ENCODE results near the gene DAGLA.

DAGLA gene

DNA sequence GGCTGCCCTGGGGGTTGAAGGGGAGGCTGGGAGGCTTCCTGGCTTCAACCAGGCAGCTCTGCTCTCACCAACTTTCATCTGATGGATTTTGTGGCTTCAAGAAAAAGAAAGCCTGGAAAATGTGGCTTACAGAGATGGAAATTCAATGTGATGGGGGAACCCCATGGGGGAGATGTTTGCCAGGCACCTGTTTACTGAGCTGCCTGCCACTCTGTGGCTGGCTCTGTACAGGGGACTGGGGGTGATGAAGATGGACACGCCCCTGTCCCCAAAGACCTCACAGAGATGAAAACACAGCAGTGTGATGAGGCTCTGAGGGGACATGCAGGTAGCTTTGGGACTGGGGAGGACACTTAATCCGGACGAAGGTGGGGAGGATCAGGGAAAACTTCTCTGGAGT is 102.1 kb downstream of the DAGLA start:
- no peak overlapping the region for H3K9ac ChIP-seq (ENCODE audit: low read length)
- H3K36me3 ChIP-seq (ENCODE audit: insufficient read depth, low read length) = peaks cover 19% of the 10 kb centered on the region
- H2AFZ ChIP-seq (ENCODE audit: low read length) = no peak overlapping the region
- H3K27ac ChIP-seq (ENCODE audit: low read depth, low read length, poor library complexity, severe bottlenecking) = no peak overlapping the region
- no peaks in the 10 kb centered on the region for H3K9me2 ChIP-seq (ENCODE audit: low read depth, low read length)
- TF ChIP-seq, protein P1, sequence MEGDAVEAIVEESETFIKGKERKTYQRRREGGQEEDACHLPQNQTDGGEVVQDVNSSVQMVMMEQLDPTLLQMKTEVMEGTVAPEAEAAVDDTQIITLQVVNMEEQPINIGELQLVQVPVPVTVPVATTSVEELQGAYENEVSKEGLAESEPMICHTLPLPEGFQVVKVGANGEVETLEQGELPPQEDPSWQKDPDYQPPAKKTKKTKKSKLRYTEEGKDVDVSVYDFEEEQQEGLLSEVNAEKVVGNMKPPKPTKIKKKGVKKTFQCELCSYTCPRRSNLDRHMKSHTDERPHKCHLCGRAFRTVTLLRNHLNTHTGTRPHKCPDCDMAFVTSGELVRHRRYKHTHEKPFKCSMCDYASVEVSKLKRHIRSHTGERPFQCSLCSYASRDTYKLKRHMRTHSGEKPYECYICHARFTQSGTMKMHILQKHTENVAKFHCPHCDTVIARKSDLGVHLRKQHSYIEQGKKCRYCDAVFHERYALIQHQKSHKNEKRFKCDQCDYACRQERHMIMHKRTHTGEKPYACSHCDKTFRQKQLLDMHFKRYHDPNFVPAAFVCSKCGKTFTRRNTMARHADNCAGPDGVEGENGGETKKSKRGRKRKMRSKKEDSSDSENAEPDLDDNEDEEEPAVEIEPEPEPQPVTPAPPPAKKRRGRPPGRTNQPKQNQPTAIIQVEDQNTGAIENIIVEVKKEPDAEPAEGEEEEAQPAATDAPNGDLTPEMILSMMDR (IDR thresholded peaks at IDR 0.05; ENCODE audit: low read length) = no peak
- TF ChIP-seq EZH2 (IDR thresholded peaks at IDR 0.05; ENCODE audit: borderline replicate concordance, low read length) = no peak
- no peaks in the 10 kb centered on the region for H3K4me1 ChIP-seq (ENCODE audit: insufficient read depth, low read length, severe bottlenecking)
- no peaks in the 10 kb centered on the region for H3K9me3 ChIP-seq (ENCODE audit: low read length)
- no peaks in the 10 kb centered on the region for H3K79me2 ChIP-seq (ENCODE audit: insufficient read depth, low read length)
- H3F3A ChIP-seq (ENCODE audit: insufficient read depth, low read length) = no peaks in the 10 kb centered on the region
- no peak overlapping the region for H3K4me2 ChIP-seq (ENCODE audit: low read length)
- H3K4me3 ChIP-seq (ENCODE audit: low read depth, low read length, poor library complexity, severe bottlenecking) = no peak overlapping the region
- no peaks in the 10 kb centered on the region for H4K20me1 ChIP-seq (ENCODE audit: insufficient read depth, low read length)
- H3K27me3 ChIP-seq (ENCODE audit: insufficient read depth, low read length) = no peaks in the 10 kb centered on the region; the same call in 1 of the 2 replicates

DNA sequence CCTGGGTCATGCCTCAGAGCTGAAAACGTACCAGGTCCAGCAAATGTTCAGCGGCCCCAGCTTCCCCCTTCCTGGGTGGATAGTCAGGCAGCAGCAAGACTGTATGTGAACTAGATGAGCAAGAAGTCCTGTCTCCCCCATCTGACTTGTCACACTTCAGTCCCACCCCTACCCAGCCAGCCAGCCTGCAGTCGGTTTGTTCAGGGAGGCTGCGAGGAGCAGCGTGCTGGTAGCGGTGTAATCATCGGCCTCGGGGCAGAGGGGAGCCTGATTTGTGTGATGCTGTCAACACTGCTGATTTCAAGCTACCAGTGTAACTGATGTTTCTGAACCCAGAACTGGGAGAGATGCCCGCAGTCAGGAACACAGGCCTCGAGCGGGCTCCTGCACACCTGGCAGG is 102.7 kb downstream of the DAGLA start:
- Histone ChIP-seq H3K9me2 (ENCODE audit: low read depth, low read length) (no peaks in the 10 kb centered on the region), H3K36me3 (ENCODE audit: insufficient read depth, low read length) (peaks cover 24% of the 10 kb centered on the region), H3K27me3 (ENCODE audit: insufficient read depth, low read length) (no peaks in the 10 kb centered on the region), H3K4me3 (ENCODE audit: low read depth, low read length, poor library complexity, severe bottlenecking) (no peak overlapping the region), H3K9me3 (ENCODE audit: low read length) (no peaks in the 10 kb centered on the region), H3K27ac (ENCODE audit: low read depth, low read length, poor library complexity, severe bottlenecking) (no peak overlapping the region), H3K79me2 (ENCODE audit: insufficient read depth, low read length) (no peaks in the 10 kb centered on the region), H2AFZ (ENCODE audit: low read length) (no peak overlapping the region), H4K20me1 (ENCODE audit: insufficient read depth, low read length) (no peaks in the 10 kb centered on the region), H3K9ac (ENCODE audit: low read length) (no peak overlapping the region), H3F3A (ENCODE audit: insufficient read depth, low read length) (no peaks in the 10 kb centered on the region), H3K4me1 (ENCODE audit: insufficient read depth, low read length, severe bottlenecking) (no peaks in the 10 kb centered on the region), H3K4me2 (ENCODE audit: low read length) (no peak overlapping the region)
- TF ChIP-seq, protein P1 (IDR thresholded peaks at IDR 0.05; ENCODE audit: low read length) = no peak
- TF ChIP-seq EZH2 (IDR thresholded peaks at IDR 0.05; ENCODE audit: borderline replicate concordance, low read length) = no peak

DNA sequence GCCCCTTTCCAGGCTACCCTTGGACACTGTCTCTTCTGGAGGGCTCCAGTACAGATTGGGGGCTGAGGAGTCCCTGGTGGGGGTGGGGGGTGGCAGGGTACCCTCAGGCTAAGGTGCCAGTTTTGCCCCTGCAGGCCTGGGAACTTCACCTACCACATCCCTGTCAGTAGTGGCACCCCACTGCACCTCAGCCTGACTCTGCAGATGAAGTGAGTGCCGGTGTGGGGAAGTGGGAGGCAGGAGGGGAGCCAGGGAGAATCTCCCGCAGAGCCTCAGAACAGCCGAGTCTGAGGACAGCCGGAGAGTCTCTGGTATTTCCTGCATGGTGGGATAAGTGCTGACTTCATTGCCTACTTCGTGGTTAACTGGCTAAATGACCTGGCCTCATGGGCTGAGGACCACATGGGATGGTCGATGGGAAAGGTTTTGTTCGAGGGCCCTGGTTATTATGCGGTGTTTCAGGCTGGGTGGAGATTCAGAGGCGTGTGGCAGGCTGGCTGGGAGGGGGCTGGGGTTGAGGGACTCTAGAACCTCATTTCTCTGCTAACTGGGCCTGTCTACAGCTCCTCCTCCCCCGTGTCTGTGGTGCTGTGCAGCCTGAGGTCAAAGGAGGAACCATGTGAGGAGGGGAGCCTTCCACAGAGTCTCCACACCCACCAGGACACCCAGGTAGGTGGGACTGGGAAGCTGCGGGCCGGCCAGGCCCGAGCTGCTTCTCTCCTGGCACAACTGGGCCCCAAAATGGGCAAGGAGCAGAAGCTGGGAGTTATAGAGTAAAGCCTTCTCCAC is 103.7 kb downstream of the DAGLA start:
- H3K27ac ChIP-seq (ENCODE audit: low read depth, low read length, poor library complexity, severe bottlenecking) = no peak overlapping the region
- H3K4me1 ChIP-seq (ENCODE audit: insufficient read depth, low read length, severe bottlenecking) = no peaks in the 10 kb centered on the region
- no peaks in the 10 kb centered on the region for H3F3A ChIP-seq (ENCODE audit: insufficient read depth, low read length)
- TF ChIP-seq, protein P1 (IDR thresholded peaks at IDR 0.05; ENCODE audit: low read length) = no peak
- no peak for TF ChIP-seq EZH2 (IDR thresholded peaks at IDR 0.05; ENCODE audit: borderline replicate concordance, low read length)
- H3K9me3 ChIP-seq (ENCODE audit: low read length) = no peaks in the 10 kb centered on the region
- H3K27me3 ChIP-seq (ENCODE audit: insufficient read depth, low read length) = no peaks in the 10 kb centered on the region
- H2AFZ ChIP-seq (ENCODE audit: low read length) = no peak overlapping the region
- no peak overlapping the region for H3K4me2 ChIP-seq (ENCODE audit: low read length)
- H4K20me1 ChIP-seq (ENCODE audit: insufficient read depth, low read length) = no peaks in the 10 kb centered on the region
- no peak overlapping the region for H3K4me3 ChIP-seq (ENCODE audit: low read depth, low read length, poor library complexity, severe bottlenecking)
- H3K9ac ChIP-seq (ENCODE audit: low read length) = no peak overlapping the region
- no peaks in the 10 kb centered on the region for H3K9me2 ChIP-seq (ENCODE audit: low read depth, low read length)
- peaks cover 33% of the 10 kb centered on the region for H3K36me3 ChIP-seq (ENCODE audit: insufficient read depth, low read length)
- no peaks in the 10 kb centered on the region for H3K79me2 ChIP-seq (ENCODE audit: insufficient read depth, low read length)

All from OCI-LY1 (cell line).